ENCODE results near the gene PPFIBP2.

DNA sequence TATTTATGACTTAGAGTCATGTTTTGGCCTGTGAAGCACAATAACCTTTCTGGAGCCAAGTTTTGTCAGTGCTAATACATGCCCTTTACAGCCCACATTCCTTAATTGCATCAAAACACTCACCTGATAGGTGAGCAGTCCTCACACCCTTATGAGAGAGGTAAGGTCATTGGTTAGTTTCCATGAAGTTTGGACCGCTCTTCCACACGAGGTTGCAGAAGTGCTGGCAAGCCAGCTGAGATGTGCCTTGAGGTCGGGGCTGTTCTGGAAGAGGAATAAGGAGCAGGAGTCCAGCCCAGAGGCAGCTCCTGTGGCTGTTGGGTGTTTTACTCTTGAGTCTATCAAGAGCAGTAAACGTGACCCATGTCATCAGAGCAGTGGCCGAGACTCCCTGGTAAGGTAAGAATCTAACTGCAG is 83.2 kb downstream of the PPFIBP2 start:
- TF ChIP-seq, protein P1, sequence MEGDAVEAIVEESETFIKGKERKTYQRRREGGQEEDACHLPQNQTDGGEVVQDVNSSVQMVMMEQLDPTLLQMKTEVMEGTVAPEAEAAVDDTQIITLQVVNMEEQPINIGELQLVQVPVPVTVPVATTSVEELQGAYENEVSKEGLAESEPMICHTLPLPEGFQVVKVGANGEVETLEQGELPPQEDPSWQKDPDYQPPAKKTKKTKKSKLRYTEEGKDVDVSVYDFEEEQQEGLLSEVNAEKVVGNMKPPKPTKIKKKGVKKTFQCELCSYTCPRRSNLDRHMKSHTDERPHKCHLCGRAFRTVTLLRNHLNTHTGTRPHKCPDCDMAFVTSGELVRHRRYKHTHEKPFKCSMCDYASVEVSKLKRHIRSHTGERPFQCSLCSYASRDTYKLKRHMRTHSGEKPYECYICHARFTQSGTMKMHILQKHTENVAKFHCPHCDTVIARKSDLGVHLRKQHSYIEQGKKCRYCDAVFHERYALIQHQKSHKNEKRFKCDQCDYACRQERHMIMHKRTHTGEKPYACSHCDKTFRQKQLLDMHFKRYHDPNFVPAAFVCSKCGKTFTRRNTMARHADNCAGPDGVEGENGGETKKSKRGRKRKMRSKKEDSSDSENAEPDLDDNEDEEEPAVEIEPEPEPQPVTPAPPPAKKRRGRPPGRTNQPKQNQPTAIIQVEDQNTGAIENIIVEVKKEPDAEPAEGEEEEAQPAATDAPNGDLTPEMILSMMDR (conservative IDR thresholded peaks at IDR 0.05), result no peak
- TF ChIP-seq ZFX (IDR thresholded peaks at IDR 0.05), result no peak
